GM23338 (cell line): Measurements from ENCODE around the gene SGCD. TPM values are rescaled to one million over a fixed set of nuclear protein-coding genes. Genes with fewer than 3 reads are reported as not detected.

ENCODE experiments used
- ATAC-seq: fragments of 200-7000 bp; cut with Tn5 transposase; 3 replicates; pipeline ENCODE4 v1.9.1; 2020
- DNase-seq: peaks from one replicate; pipeline ENCODE4 v3.0.0-alpha.2; 2015; ENCODE audit warnings: low spot score
- H2AFZ ChIP-seq: fragments of 200-600 bp; sonication (generic); 2 replicates; pipeline ENCODE4 v1.8.0; 2016; ENCODE audit warnings: antibody characterized with exemption, mild to moderate bottlenecking, moderate library complexity
- H3F3A ChIP-seq: fragments of 200-600 bp; sonication (generic); replicated peaks from 2 replicates; pipeline ENCODE4 v1.8.0; 2017; ENCODE audit warnings: antibody characterized with exemption, mixed run types, low read depth
- H3K27ac ChIP-seq: fragments of 200-600 bp; sonication (generic); 2 replicates; pipeline ENCODE4 v1.6.1; 2016; ENCODE audit warnings: low read depth
- H3K27me3 ChIP-seq: fragments of 200-600 bp; sonication (generic); 2 replicates; pipeline ENCODE4 v1.8.0; 2016; ENCODE audit warnings: mild to moderate bottlenecking, mixed run types, moderate library complexity; ENCODE audit not compliant: insufficient read depth
- H3K36me3 ChIP-seq: fragments of 200-600 bp; sonication (generic); 2 replicates; pipeline ENCODE4 v1.8.0; 2016; ENCODE audit warnings: mild to moderate bottlenecking; ENCODE audit not compliant: insufficient read depth
- H3K4me1 ChIP-seq: fragments of 200-600 bp; sonication (generic); 2 replicates; pipeline ENCODE4 v1.8.0; 2016; ENCODE audit warnings: mild to moderate bottlenecking, moderate library complexity; ENCODE audit not compliant: insufficient read depth
- H3K4me2 ChIP-seq: fragments of 200-600 bp; sonication (generic); 2 replicates; pipeline ENCODE4 v1.7.1; 2017; ENCODE audit warnings: mixed run types
- H3K4me3 ChIP-seq: fragments of 200-600 bp; sonication (generic); 2 replicates; pipeline ENCODE4 v1.6.1; 2016; ENCODE audit warnings: mixed run types
- H3K79me2 ChIP-seq: fragments of 200-600 bp; sonication (generic); replicated peaks from 2 replicates; pipeline ENCODE4 v1.8.0; 2017; ENCODE audit warnings: mild to moderate bottlenecking; ENCODE audit not compliant: insufficient read depth
- H3K9me2 ChIP-seq: fragments of 200-600 bp; sonication (generic); 2 replicates; pipeline ENCODE4 v1.8.0; 2017; ENCODE audit not compliant: insufficient read depth
- H4K20me1 ChIP-seq: fragments of 200-600 bp; sonication (generic); replicated peaks from 2 replicates; pipeline ENCODE4 v1.8.0; 2017; ENCODE audit warnings: mild to moderate bottlenecking; ENCODE audit not compliant: insufficient read depth
- H3K27ac Mint-ChIP-seq: 2 replicates; pipeline ENCODE4 v1.8.0; 2020; ENCODE audit warnings: inconsistent platforms, mild to moderate bottlenecking, moderate library complexity, mixed read lengths
- H3K27me3 Mint-ChIP-seq: 3 replicates; pipeline ENCODE4 v1.8.0; 2022; ENCODE audit warnings: low read depth, mild to moderate bottlenecking, moderate library complexity, mixed read lengths, inconsistent platforms; ENCODE audit not compliant: insufficient read depth, poor library complexity
- H3K36me3 Mint-ChIP-seq: 3 replicates; pipeline ENCODE4 v1.8.0; 2021; ENCODE audit warnings: low read depth, mild to moderate bottlenecking, inconsistent platforms, moderate library complexity, mixed read lengths
- H3K4me1 Mint-ChIP-seq: 3 replicates; pipeline ENCODE4 v1.8.0; 2020; ENCODE audit warnings: mild to moderate bottlenecking, inconsistent platforms, mixed read lengths
- H3K4me3 Mint-ChIP-seq: 3 replicates; pipeline ENCODE4 v1.8.0; 2021; ENCODE audit warnings: moderate library complexity, mild to moderate bottlenecking, inconsistent platforms, mixed read lengths
- H3K9me3 Mint-ChIP-seq: 3 replicates; pipeline ENCODE4 v1.8.0; 2020; ENCODE audit warnings: moderate library complexity, mild to moderate bottlenecking, inconsistent platforms, mixed read lengths
- EZH2 ChIP-seq: fragments of 200-600 bp; sonication (generic); IDR thresholded peaks from one replicate; pipeline ENCODE4 v1.8.0; 2017; ENCODE audit warnings: antibody characterized with exemption, mild to moderate bottlenecking, low read depth; ENCODE audit not compliant: unreplicated experiment
- EZH2phosphoT487 ChIP-seq: fragments of 200-600 bp; sonication (generic); IDR thresholded peaks from one replicate; pipeline ENCODE4 v1.8.1; 2018; ENCODE audit warnings: antibody characterized with exemption; ENCODE audit not compliant: unreplicated experiment
- NANOG ChIP-seq: IDR thresholded peaks from 2 replicates; pipeline ENCODE4 v1.6.1; 2016; ENCODE audit warnings: antibody characterized with exemption, borderline replicate concordance
- STAT1 ChIP-seq: IDR thresholded peaks from one replicate; pipeline ENCODE4 v1.6.1; 2016; ENCODE audit warnings: antibody characterized with exemption; ENCODE audit not compliant: unreplicated experiment
- ZNF114 ChIP-seq: fragments of 250-450 bp; sonication (Bioruptor Pico); IDR thresholded peaks from 2 replicates; pipeline ENCODE4 v1.5.0; 2020; ENCODE audit warnings: mild to moderate bottlenecking, moderate library complexity
- polyA plus RNA-seq: library from polyadenylated mRNA; unstranded; fragments of >200 nt; fragmentation: Nextera tagmentation; extraction: Ambion mirVana; gene quantifications from 2 replicates; pipeline ENCODE4 v1.2.1, GENCODE V29; 2016
- total RNA-seq: library from RNA; depleted of rRNA; stranded (reverse); fragments of >200 nt; shearing (Covaris generic); gene quantifications from 2 replicates; pipeline ENCODE4 v1.2.3, GENCODE V29; 2014
- TF ChIP-seq, protein P1 (sequence below), 2 experiments: fragments of 200-600 bp in 1 of 2; sonication (generic) in 1 of 2; conservative IDR thresholded peaks; 2 replicates each; pipeline versions ENCODE4 v1.5.1 to v1.6.1; 2016 to 2017; ENCODE audit warnings: antibody characterized with exemption in 2 of 2, low read depth in 2 of 2, mild to moderate bottlenecking in 2 of 2, moderate library complexity in 1 of 2
- TF ChIP-seq, protein P2 (sequence below): IDR thresholded peaks from 2 replicates; pipeline ENCODE4 v1.6.1; 2016; ENCODE audit warnings: antibody characterized with exemption
- TF ChIP-seq, protein P3 (sequence below): IDR thresholded peaks from one replicate; pipeline ENCODE4 v1.6.1; 2018; ENCODE audit warnings: antibody characterized with exemption; ENCODE audit not compliant: unreplicated experiment

SGCD gene
- total and polyA plus RNA-seq, 2 experiments from 2014 or later: 0.03 to 0.05 TPM

DNA sequence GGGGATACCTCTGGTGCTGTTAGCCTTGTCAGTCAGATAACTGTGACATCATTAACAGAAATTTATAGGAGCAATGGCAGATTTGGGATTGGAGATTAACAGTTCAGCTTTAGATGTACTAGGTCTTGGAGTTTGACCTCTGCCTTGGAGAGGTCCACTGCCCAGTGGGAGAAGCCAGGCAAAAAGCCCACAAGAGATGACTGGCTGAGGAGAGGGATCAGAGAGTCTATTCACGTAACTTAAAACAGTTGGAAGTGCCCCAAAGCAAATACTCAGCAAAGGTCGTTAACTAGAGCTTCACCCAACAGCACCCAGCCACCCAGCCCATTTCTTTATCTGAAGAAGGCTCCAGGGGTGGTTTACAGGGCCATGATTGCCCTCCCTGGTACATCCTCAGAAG, 290.5 kb downstream of the SGCD start:
- Histone ChIP-seq H3K4me3 (no peak overlapping the region), H3K27me3 (no peaks in the 10 kb centered on the region), H3K4me2 (no peak overlapping the region), H3K9me2 (peaks cover 7% of the 10 kb centered on the region), H3K4me1 (no peaks in the 10 kb centered on the region), H3K36me3 (no peaks in the 10 kb centered on the region), H3K79me2 (no peaks in the 10 kb centered on the region), H4K20me1 (no peaks in the 10 kb centered on the region), H3F3A (no peaks in the 10 kb centered on the region), H2AFZ (peak overlapping the region; percentile 32; the same call in 1 of the 2 replicates), H3K27ac (no peak overlapping the region)
- H3K27ac Mint-ChIP-seq: no peak overlapping the region
- H3K4me3 Mint-ChIP-seq: no peak overlapping the region
- DNase-seq (no peak), ATAC-seq (no peak)
- no peaks in the 10 kb centered on the region for H3K4me1 Mint-ChIP-seq
- H3K9me3 Mint-ChIP-seq: peaks cover 7% of the 10 kb centered on the region; the same call in 2 of the 3 replicates
- H3K27me3 Mint-ChIP-seq: no peaks in the 10 kb centered on the region
- TF ChIP-seq, protein P1, sequence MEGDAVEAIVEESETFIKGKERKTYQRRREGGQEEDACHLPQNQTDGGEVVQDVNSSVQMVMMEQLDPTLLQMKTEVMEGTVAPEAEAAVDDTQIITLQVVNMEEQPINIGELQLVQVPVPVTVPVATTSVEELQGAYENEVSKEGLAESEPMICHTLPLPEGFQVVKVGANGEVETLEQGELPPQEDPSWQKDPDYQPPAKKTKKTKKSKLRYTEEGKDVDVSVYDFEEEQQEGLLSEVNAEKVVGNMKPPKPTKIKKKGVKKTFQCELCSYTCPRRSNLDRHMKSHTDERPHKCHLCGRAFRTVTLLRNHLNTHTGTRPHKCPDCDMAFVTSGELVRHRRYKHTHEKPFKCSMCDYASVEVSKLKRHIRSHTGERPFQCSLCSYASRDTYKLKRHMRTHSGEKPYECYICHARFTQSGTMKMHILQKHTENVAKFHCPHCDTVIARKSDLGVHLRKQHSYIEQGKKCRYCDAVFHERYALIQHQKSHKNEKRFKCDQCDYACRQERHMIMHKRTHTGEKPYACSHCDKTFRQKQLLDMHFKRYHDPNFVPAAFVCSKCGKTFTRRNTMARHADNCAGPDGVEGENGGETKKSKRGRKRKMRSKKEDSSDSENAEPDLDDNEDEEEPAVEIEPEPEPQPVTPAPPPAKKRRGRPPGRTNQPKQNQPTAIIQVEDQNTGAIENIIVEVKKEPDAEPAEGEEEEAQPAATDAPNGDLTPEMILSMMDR (conservative IDR thresholded peaks at IDR 0.05; ENCODE audit: low read depth in 2 of 2): no peak
- TF ChIP-seq, protein P2, sequence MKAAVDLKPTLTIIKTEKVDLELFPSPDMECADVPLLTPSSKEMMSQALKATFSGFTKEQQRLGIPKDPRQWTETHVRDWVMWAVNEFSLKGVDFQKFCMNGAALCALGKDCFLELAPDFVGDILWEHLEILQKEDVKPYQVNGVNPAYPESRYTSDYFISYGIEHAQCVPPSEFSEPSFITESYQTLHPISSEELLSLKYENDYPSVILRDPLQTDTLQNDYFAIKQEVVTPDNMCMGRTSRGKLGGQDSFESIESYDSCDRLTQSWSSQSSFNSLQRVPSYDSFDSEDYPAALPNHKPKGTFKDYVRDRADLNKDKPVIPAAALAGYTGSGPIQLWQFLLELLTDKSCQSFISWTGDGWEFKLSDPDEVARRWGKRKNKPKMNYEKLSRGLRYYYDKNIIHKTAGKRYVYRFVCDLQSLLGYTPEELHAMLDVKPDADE: no peak
- TF ChIP-seq, protein P3, sequence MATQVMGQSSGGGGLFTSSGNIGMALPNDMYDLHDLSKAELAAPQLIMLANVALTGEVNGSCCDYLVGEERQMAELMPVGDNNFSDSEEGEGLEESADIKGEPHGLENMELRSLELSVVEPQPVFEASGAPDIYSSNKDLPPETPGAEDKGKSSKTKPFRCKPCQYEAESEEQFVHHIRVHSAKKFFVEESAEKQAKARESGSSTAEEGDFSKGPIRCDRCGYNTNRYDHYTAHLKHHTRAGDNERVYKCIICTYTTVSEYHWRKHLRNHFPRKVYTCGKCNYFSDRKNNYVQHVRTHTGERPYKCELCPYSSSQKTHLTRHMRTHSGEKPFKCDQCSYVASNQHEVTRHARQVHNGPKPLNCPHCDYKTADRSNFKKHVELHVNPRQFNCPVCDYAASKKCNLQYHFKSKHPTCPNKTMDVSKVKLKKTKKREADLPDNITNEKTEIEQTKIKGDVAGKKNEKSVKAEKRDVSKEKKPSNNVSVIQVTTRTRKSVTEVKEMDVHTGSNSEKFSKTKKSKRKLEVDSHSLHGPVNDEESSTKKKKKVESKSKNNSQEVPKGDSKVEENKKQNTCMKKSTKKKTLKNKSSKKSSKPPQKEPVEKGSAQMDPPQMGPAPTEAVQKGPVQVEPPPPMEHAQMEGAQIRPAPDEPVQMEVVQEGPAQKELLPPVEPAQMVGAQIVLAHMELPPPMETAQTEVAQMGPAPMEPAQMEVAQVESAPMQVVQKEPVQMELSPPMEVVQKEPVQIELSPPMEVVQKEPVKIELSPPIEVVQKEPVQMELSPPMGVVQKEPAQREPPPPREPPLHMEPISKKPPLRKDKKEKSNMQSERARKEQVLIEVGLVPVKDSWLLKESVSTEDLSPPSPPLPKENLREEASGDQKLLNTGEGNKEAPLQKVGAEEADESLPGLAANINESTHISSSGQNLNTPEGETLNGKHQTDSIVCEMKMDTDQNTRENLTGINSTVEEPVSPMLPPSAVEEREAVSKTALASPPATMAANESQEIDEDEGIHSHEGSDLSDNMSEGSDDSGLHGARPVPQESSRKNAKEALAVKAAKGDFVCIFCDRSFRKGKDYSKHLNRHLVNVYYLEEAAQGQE: no peak
- TF ChIP-seq NANOG (no peak), EZH2phosphoT487 (no peak), ZNF114 (no peak), EZH2 (no peak), STAT1 (no peak)
- H3K36me3 Mint-ChIP-seq: peaks cover 5% of the 10 kb centered on the region; the same call in 2 of the 3 replicates

DNA sequence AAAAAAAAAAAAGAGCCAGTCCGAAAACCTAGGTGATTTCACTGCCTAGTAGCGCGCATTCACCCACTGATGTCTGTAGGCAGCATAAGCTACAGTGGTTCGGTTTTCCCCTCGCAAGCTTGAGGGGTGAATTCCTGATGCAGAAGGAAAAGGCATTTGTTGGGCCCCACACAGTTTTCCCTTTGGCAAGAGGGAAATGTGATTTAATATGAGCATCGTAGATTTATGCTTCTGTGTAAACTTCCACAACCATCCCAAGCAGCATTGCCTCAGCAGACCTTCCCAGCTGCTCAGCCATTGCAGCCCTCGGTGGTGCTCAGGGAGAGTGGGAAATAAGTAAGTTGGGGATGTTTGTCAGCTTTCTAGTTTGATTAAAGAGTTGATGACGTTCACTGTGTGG, 291.6 kb downstream of the SGCD start:
- H3K36me3 Mint-ChIP-seq: no peaks in the 10 kb centered on the region
- peak overlapping the region; percentile 63; the same call in 1 of the 2 replicates for H2AFZ ChIP-seq
- no peak overlapping the region for H3K4me3 ChIP-seq
- peaks cover 7% of the 10 kb centered on the region for H3K9me2 ChIP-seq
- no peaks in the 10 kb centered on the region for H3K4me1 ChIP-seq
- no peak overlapping the region for H3K27ac ChIP-seq
- no peaks in the 10 kb centered on the region for H4K20me1 ChIP-seq
- no peak for ATAC-seq
- DNase-seq: no peak
- H3K36me3 ChIP-seq: no peaks in the 10 kb centered on the region
- no peaks in the 10 kb centered on the region for H3K27me3 ChIP-seq
- no peaks in the 10 kb centered on the region for H3K79me2 ChIP-seq
- no peaks in the 10 kb centered on the region for H3K4me1 Mint-ChIP-seq
- no peak overlapping the region for H3K27ac Mint-ChIP-seq
- no peaks in the 10 kb centered on the region for H3K9me3 Mint-ChIP-seq
- no peak overlapping the region for H3K4me3 Mint-ChIP-seq
- no peak overlapping the region for H3K4me2 ChIP-seq
- no peaks in the 10 kb centered on the region for H3F3A ChIP-seq
- no peaks in the 10 kb centered on the region for H3K27me3 Mint-ChIP-seq
- TF ChIP-seq, protein P2: no peak
